Measurements from ENCODE around the gene DRG2.

DRG2 gene

DNA sequence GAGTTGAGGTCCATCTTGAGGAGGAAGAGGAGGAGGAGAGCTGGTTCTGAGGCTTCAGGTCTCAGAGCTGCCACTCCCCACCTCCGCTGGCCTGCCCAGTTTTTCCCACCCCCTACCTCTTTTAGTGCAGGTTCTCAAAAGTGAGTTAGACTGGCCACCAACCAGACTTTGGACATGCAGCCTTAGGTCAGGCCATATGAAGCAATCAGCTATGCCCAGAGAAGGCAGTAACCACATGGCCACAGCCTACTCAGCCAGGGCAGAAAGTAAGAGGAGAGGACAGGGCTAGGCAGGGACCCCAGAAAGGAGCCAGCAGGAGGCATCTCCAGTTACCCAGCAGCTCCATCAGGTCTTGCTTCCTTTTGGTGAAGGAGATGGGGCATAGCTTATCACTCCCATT, 29.8 kb downstream of the DRG2 start:
- DNase-seq (ENCODE audit: low read depth, low spot score), result no peak

DNA sequence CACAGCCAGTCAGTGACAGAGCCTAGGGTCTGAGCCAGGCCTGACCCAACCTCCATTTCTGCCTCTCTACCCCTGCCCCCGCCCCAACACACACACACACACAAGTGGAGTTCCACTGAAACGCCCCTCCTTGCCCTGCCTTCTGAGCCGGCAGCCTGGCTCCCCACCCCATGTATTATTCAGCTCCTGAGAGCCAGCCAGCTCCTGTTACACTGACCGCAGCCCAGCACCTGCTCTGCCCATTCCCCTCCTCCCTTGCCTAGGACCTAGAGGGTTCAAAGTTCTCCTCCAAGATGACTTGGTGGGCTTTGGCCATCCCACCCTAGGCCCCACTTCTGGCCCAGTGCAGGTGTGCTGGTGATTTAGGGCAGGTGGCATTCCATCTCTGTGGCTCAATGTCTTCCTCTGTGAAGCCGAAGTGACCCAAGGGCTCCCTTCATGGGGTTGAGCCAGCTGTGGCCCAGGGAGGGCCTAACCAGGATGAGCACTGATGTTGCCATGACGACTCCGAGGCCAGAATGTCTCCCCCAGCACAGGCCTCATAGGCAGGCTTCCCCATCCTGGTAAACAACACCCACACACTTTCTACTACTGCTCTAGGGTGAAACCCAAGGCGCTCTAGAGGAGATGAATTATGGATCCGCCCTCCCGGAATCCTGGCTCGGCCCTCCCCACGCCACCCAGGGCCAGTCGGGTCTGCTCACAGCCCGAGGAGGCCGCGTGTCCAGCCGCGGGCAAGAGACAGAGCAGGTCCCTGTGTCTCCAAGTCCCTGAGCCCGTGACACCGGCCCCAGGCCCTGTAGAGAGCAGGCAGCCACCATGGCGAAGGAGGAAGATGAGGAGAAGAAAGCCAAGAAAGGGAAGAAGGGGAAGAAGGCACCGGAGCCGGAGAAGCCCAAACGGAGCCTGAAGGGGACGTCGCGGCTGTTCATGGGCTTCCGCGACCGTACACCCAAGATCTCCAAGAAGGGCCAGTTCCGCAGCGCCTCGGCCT, 30.5 kb downstream of the DRG2 start:
- no peak for DNase-seq (ENCODE audit: low read depth, low spot score)

DNA sequence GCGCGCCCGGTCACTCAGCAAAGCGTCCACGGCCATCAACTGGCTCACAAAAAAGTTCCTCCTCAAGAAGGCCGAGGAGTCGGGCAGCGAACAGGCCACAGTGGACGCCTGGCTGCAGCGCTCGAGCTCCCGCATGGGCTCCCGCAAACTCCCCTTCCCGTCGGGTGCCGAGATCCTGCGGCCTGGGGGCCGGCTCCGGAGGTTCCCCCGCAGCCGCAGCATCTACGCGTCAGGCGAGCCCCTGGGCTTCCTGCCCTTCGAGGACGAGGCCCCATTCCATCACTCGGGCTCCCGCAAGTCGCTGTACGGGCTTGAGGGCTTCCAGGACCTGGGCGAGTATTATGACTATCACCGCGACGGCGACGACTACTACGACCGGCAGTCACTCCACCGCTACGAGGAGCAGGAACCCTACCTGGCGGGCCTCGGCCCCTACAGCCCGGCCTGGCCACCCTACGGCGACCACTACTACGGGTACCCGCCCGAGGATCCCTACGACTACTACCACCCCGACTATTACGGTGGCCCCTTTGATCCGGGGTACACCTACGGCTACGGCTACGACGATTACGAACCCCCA, 31.5 kb downstream of the DRG2 start:
- DNase-seq (ENCODE audit: low read depth, low spot score), result no peak

DNA sequence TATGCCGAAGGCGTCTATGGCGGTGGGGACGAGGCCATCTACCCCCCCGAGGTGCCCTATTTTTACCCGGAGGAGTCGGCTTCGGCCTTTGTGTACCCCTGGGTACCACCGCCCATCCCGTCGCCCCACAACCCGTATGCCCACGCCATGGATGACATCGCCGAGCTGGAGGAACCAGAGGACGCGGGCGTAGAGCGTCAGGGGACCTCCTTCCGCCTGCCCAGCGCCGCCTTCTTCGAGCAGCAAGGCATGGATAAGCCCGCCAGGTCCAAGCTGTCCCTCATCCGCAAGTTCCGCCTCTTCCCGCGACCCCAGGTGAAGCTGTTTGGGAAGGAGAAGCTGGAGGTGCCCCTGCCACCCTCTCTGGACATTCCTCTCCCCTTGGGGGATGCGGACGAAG, 32.2 kb downstream of the DRG2 start:
- DNase-seq (ENCODE audit: low read depth, low spot score), result no peak

DNA sequence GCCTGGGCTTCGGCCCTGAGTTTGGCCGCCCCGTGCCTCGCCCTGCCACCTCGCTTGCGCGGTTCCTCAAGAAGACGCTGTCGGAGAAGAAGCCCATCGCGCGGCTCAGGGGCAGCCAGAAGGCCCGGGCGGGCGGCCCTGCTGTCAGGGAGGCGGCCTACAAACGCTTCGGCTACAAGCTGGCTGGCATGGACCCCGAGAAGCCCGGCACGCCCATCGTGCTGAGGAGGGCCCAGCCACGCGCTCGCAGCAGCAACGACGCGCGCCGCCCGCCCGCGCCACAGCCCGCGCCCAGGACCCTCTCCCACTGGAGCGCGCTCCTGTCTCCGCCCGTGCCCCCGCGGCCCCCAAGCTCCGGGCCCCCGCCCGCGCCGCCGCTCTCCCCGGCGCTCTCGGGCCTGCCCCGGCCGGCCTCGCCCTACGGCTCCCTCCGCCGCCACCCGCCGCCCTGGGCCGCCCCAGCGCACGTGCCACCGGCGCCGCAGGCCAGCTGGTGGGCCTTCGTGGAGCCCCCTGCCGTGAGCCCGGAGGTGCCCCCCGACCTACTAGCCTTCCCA, 32.8 kb downstream of the DRG2 start:
- no peak for DNase-seq (ENCODE audit: low read depth, low spot score)

DNA sequence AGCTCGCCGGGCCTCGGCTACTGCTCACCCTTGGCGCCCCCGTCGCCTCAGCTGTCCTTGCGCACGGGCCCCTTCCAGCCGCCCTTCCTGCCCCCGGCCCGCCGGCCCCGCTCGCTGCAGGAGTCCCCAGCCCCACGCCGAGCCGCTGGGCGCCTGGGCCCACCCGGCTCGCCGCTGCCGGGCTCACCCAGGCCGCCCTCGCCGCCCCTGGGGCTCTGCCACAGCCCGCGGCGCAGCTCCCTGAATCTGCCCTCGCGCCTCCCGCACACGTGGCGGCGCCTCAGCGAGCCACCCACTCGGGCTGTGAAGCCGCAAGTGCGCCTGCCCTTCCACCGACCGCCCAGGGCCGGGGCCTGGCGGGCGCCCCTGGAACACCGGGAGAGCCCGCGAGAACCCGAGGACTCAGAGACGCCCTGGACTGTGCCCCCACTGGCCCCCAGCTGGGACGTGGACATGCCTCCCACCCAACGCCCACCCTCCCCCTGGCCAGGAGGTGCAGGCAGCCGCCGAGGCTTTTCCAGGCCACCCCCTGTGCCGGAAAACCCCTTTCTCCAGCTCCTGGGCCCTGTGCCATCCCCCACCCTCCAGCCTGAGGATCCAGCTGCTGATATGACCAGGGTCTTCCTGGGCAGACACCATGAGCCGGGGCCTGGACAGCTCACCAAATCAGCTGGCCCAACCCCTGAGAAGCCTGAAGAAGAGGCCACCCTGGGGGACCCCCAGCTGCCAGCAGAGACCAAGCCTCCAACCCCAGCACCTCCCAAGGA, 33.6 kb downstream of the DRG2 start:
- no peak for DNase-seq (ENCODE audit: low read depth, low spot score)

DNA sequence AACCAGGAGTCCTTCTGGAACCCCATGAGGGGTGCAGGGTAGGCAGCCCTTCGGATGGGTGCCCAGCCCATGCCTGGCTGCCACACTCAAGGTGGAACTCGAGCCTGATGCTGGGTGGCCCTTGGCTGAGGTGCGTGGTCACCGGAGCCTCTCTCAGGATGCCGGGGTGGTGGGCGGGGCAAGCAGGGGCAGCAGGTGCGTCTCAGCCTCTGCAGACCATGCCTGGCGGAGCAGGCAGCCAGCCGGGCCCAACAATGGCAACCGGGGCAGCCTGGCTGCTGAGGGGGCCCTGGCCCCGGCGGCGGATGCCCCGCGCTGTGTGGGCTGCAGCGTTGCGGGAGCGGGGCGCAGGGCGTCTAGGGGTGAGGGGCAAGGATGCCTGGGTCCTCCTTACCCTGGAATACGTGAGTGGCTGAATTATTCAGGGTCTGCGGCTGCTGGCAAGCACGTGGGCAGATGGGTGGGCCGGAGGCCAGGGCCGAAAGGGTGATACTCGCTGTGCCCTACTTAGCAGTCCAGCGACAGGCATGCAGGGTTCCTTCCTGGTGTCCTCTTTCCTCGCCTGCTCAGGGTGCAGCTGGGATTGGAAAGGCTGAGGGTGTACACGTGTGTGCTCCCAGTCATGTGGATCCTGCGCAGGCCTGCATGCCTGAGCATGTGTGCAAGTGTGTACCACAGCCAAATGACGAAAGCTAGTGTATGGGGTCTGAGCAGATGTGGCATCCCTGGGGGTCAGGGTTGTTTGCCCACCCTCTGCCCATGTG, 35.4 kb downstream of the DRG2 start:
- DNase-seq (ENCODE audit: low read depth, low spot score), result no peak

DNA sequence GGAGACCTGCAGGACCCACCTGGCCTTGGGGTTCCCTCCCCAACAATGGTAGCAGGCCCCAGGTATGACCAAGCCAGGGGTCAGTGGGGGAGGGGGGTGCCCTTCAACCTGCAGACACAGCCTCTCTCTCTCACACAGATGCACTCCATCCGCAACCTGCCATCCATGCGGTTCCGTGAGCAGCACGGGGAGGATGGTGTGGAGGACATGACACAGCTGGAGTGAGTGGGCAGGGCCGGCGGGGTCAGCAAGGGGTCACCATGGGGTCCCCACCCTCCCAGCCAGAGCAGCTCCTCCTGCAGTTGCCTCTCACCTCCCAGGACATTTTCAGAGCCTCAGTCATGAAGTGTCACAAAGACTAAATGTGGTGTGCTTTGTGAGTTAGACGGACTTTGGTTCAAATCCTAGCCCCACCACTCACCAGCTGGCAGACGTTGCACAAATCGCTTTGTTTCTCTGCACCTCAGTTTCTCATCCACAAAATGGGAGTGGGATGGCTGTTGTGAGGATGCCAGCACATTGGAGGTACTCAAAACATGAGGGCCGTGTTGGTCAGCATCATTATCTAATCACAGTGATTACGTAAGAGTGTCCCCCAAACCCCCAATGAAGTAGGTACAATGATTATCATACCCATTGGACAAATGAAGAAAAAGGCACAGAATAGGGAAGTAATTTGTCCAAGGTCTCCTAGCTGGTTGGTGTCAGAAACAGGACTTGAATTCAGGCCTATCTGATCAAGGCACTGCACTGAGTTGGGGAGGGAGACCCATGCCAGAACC, 36.8 kb downstream of the DRG2 start:
- no peak for DNase-seq (ENCODE audit: low read depth, low spot score)

DNA sequence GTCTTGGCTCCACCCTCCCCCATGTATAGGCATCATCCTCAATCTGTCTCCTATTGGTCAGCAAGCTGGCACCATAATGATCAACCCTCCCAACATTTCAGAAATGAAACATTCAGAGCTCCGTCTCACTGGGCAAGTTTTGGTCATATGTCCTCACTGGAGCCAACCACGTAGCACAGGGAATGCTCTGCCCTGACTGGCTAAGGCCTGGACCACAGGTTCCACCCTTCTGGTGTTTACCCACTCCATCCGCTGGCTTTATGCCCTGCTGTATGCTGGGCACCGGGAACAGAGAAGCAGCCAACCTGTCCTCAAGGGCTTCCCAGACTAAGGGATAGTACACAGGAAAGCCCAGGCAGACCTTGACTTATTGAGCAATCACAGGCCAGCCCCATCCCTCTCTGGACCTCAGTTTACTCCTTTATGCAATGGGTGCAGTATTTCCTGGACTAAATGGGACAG, 41.3 kb downstream of the DRG2 start:
- DNase-seq (ENCODE audit: low read depth, low spot score), result no peak

DNA sequence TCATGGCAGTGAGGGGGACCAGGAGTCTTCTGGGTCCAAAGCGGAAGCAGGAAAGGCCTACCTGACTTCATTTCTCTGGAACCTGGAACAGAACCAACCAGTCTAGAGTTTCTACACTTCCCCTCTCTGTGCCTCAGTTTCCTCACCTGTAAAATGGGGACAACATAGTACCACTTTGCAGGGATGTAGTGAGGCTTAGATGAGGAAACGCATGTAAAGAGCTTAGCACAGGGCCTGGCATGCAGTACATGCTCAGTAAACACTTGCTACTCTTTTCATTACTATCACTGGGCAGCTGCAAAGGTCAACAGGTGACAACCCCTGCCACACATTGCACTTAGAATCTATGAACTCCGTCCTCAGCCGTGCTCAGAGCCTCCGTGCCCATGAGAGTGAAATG, 45.0 kb downstream of the DRG2 start:
- DNase-seq (ENCODE audit: low read depth, low spot score), result no peak

DNA sequence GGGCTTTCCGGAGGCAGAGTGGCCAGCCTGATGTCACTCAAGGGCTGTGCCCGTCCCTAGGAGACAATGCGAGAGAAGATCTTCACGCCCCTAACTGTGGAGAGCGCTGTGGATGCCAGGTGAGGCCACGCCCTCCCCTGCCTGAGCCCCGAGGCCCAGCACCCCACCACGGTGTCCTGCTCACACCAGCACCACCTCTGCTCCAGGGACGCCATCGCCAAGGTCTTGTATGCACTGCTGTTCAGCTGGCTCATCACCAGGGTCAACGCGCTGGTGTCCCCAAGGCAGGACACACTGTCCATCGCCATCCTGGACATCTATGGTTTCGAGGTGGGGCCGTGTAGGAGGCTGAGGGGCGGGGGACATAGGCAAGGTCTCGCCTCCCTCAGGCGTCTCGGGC, 48.6 kb downstream of the DRG2 start:
- no peak for DNase-seq (ENCODE audit: low read depth, low spot score)

DNA sequence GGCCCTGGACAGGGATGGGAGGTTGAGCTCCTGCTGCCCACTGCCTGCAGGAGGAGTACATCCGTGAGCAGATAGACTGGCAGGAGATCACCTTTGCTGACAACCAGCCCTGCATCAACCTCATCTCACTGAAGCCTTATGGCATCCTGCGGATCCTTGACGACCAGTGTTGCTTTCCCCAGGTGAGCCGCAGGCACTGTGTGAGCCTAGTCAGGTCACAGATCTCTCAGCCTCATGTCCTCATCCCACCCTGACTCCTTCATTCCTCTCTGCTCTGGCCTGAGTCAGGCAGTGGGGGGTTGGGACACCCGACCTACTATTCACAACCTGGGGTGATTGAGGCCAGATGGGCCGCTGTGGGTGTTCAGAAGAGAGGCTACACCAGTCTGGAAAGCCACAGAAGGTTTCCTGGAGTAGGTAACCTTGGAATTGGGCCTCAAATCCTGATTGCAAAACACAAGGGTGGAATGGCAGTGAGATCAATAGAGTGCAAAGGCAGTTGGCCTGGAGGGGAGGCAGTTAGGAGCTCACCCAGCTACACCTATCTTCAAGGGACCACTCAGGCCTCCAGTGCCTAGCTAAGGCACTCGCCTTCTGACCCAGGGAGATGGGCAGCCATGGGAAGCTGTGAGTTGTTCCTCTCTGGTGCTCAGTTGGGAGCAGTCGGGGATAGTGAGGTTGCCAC, 50.5 kb downstream of the DRG2 start:
- no peak for DNase-seq (ENCODE audit: low read depth, low spot score)

DNA sequence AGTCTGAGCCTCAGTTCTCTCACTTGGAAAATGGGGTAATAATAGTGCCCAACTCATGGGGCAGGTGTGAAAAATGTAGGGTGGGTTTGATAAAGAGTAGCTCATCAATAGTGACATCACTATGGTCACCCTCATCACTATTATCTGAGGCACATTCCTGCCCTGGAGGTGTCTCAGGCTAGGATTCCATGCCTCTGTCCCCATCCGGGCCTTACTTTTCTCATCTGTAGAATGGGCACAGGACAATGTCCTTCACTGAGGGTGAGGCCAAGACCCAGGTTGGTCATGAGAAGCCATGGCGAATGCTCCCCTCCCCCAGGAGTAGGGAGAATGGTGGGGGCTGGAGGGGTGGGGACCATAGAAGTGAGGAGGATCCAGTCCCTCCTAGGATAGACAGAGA, 51.3 kb downstream of the DRG2 start:
- DNase-seq (ENCODE audit: low read depth, low spot score), result no peak

DNA sequence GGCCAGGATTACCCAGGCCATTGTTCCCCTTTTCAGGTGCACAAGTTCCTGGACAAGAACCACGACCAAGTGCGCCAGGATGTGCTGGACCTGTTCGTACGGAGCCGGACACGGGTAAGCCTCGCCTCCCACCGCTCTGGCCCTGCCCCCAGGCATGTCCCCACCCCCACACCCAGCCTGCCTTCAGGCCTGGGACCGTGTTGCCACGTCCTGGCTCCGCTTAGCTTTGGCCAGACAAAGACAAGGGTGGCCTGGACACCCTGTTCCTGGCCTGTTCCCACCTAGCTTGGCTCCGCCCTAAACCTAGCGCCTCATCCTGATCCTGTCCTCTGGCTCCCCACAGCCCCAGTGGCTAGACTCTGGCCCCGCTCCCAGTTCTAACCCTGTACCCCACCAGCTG, 51.8 kb downstream of the DRG2 start:
- DNase-seq (ENCODE audit: low read depth, low spot score), result no peak

DNA sequence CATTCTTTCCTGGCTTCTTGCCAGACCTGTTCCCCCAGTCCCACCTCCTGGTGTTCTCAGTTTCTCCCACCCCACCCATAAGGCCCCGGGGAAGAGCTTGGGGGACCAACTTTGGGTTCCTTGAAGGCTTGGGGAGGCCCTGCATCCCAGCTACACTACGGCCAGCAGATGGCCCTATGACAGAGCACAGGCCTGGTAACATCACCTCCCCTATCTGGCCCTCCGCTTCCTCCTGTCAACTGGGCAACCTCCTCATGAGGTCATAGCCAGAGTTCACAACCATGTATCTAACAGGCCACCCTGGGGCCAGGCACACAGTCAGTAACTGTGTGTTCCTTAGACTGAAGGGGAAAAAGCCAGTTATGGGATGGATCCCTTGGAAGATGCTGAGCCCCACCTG, 52.2 kb downstream of the DRG2 start:
- DNase-seq (ENCODE audit: low read depth, low spot score), result no peak

DNA sequence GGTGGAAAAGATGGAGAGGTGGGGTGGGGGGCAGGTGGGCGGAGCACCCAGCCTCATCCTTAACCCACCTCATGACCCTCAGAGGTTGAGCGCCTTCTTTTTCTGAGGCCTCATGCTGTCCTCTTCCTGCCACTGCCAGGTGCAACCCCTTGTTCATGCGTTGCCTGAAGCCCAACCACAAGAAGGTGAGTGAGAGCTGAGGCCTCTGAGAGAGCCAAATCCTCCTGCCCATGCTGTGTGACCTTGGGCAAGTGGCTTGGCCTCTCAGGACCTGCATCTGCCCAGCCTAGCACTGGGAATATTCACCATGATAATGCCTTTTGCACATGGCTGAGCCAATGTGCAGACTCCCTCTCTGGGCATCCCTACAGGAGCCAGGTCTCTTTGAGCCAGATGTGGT, 52.9 kb downstream of the DRG2 start:
- no peak for DNase-seq (ENCODE audit: low read depth, low spot score)

DNA sequence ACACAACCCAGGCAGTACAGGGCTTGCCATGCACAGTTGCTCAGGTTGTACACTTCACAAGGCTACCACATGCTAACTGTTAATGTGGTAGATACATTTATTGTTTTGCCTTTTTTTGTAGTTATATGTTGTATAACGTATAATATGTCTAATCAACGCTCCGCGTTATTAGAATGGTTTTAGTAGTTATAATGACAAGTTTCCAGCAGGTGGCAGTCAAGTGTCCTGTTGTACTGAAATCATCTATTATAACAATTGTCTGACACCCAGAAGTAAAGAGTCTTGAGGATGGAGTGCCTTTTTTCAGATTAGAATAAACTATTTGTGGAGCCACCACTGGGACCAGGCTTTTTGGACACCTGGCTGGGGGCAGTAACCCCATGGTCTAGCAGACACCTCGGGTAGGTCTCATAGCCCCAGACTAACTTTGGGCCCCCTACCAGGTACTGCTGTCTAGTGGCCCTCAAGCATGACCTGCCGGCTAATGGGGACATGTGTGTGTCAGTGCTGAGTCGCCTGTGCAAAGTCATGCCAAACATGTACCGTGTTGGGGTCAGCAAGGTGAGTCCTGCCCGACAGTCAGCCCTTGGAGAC, 53.6 kb downstream of the DRG2 start:
- DNase-seq (ENCODE audit: low read depth, low spot score), result no peak

DNA sequence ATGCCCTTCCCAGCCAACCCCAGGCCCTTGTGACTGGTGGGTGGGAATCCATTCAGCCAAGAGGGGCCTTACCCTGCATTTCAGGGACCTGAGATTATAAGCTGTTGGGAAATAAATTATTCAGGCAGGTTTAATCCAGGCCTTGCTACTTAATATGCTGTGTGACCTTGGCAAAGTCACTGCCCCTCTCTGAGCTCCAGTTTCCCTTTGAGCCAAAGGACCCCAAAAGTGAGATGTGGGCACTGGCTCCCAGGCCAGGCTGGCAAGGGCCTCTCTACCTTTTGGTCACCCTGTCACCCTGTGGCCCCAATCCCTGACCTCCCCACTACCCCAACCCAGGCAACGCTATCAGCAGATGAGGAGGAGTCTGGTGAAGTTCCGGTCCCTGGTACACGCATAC, 54.7 kb downstream of the DRG2 start:
- no peak for DNase-seq (ENCODE audit: low read depth, low spot score)
